Activated CD4-positive, alpha-beta T cell treated with anti-CD3 and anti-CD28 coated beads, Interleukin-2, amount 10 ng/mL, durations not matched to agents 24 days and 14 days (primary cell): ENCODE data around the gene LDLRAD2. TPM values are rescaled to one million over a fixed set of nuclear protein-coding genes. Genes with fewer than 3 reads are reported as not detected.
A peak's percentile ranks its signal among the peaks of the same experiment; 100 is the strongest.

Experiments
- DNase-seq: peaks from one replicate; pipeline ENCODE4 v3.0.0; 2022
- H3K27ac Mint-ChIP-seq: one replicate; pipeline ENCODE4 v1.8.0; 2022; ENCODE audit warnings: mild to moderate bottlenecking, mixed read lengths
- H3K27me3 Mint-ChIP-seq: one replicate; pipeline ENCODE4 v1.8.0; 2022; ENCODE audit warnings: mixed read lengths
- H3K36me3 Mint-ChIP-seq: one replicate; pipeline ENCODE4 v1.8.0; 2022; ENCODE audit warnings: low read depth, mild to moderate bottlenecking, mixed read lengths
- H3K4me1 Mint-ChIP-seq: one replicate; pipeline ENCODE4 v1.8.0; 2021; ENCODE audit warnings: mixed read lengths
- H3K4me3 Mint-ChIP-seq: one replicate; pipeline ENCODE4 v1.8.0; 2022; ENCODE audit warnings: mild to moderate bottlenecking, moderate library complexity, mixed read lengths
- H3K9me3 Mint-ChIP-seq: one replicate; pipeline ENCODE4 v1.8.0; 2021; ENCODE audit warnings: mixed read lengths
- intact Hi-C: fragments of 100-400 bp; cut with micrococcal nuclease; formaldehyde crosslinking; loops from one replicate; pipeline ENCODE4 v1.15.1; 2023
- total RNA-seq: library from RNA; stranded (reverse); gene quantifications from 2 replicates; pipeline ENCODE4 v1.2.3, GENCODE V29; 2022

Gene LDLRAD2
- total RNA-seq, 1 donor from 2014 or later = 0.05 TPM

- H3K36me3 Mint-ChIP-seq = no peaks in the 10 kb centered on the region
- H3K4me1 Mint-ChIP-seq = no peaks in the 10 kb centered on the region
- no peak overlapping the region for H3K4me3 Mint-ChIP-seq
- H3K9me3 Mint-ChIP-seq = no peaks in the 10 kb centered on the region
- no peak for DNase-seq
- no peak overlapping the region for H3K27ac Mint-ChIP-seq
- intact Hi-C loops = no loop called here
- peaks cover 2% of the 10 kb centered on the region for H3K27me3 Mint-ChIP-seq
These were observed 12.3 kb upstream of the LDLRAD2 start for GRCh38 chr1:21799730-21800129.

DNA sequence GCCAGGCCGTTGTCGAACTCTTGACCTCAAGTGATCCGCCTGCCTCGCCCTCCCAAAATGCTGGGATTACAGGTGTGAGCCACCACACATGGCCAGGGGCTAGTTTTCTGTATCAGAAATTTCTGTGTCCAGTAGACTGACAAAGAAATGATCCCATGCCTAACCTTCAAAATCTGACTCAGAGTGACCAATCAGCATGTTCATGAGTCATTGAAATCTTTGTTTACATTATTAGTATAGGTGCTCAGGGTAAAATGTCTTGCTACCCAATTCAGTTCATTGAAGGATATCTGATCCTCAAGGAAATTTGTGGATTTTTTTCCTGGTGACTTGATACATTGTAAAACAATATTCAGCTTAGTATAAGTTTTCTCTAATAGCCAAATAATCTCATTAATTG lies 11.0 kb upstream of the LDLRAD2 start:
- Mint-ChIP-seq H3K9me3 (no peaks in the 10 kb centered on the region), H3K4me1 (no peaks in the 10 kb centered on the region), H3K36me3 (no peaks in the 10 kb centered on the region), H3K4me3 (no peak overlapping the region), H3K27me3 (peaks cover 2% of the 10 kb centered on the region), H3K27ac (no peak overlapping the region)
- DNase-seq = no peak
- intact Hi-C loops = no loop called here

DNA sequence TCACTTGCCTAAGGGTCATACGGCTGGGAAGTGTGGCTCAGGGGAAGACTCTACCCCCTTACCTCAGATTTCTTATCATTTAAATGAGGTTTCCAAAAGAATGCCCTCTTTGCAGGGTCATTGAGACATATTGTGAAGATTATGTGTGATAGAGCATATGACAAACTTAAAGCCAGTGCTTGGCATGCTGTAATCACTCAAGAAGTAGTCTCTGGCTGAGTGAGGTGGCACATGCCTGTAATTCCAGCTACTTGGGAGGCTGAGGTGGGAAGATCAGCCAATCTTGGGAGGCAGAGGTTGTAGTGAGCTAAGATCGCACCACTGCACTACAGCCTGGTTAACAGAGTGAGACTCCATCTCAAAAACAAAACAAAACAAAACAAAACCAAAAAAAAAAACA lies 7.5 kb upstream of the LDLRAD2 start:
- Mint-ChIP-seq H3K27ac (no peak overlapping the region), H3K36me3 (no peaks in the 10 kb centered on the region), H3K9me3 (no peaks in the 10 kb centered on the region), H3K4me1 (no peaks in the 10 kb centered on the region), H3K4me3 (no peak overlapping the region), H3K27me3 (peaks cover 2% of the 10 kb centered on the region)
- intact Hi-C loops = no loop called here
- DNase-seq = no peak

- Mint-ChIP-seq H3K9me3 (no peaks in the 10 kb centered on the region), H3K27ac (no peak overlapping the region), H3K4me1 (peaks cover 5% of the 10 kb centered on the region), H3K27me3 (peaks cover 15% of the 10 kb centered on the region), H3K36me3 (no peaks in the 10 kb centered on the region), H3K4me3 (peak overlapping the region; percentile 19)
- intact Hi-C loops = no loop called here
- DNase-seq = no peak
These were observed 1.5 kb downstream of the LDLRAD2 start for GRCh38 chr1:21813542-21813941.

GRCh38 chr1:21814241-21814918 lies 2.3 kb downstream of the LDLRAD2 start:
- H3K9me3 Mint-ChIP-seq = no peaks in the 10 kb centered on the region
- peak overlapping the region; percentile 49 for H3K4me3 Mint-ChIP-seq
- peaks cover 15% of the 10 kb centered on the region for H3K27me3 Mint-ChIP-seq
- H3K27ac Mint-ChIP-seq = no peak overlapping the region
- peaks cover 6% of the 10 kb centered on the region for H3K4me1 Mint-ChIP-seq
- DNase-seq = peak; percentile 71
- intact Hi-C loops = no loop called here
- H3K36me3 Mint-ChIP-seq = no peaks in the 10 kb centered on the region

DNA sequence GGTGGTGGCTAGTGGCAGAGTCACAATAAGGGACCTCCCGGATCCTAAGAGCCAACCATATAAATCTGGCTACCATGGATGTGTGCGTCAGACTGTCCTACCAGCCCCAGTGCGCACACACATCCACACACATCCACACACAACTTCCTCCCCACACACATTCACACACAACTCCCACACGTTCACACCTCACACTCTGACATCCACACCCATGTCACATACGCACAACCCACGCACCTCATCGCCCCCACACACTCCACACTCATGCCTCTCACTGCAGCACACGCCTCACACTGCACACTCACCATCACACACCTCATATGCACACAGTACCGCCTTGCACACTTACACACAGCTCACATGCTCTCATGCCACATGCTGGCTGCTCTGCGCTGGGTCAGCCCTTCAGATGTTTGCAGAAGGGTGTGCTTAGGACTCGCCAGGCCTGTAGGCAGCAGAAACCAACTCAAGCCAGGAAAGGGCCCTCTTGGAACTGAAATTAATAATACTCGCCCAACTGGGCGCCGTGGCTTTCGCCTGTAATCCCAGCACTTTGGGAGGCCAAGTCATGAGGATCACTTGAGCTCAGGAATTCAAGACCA lies 3.0 kb downstream of the LDLRAD2 start:
- peaks cover 15% of the 10 kb centered on the region for H3K27me3 Mint-ChIP-seq
- DNase-seq = no peak
- intact Hi-C loops = no loop called here
- H3K4me1 Mint-ChIP-seq = peaks cover 6% of the 10 kb centered on the region
- H3K36me3 Mint-ChIP-seq = no peaks in the 10 kb centered on the region
- no peaks in the 10 kb centered on the region for H3K9me3 Mint-ChIP-seq
- H3K4me3 Mint-ChIP-seq = peak overlapping the region; percentile 29
- no peak overlapping the region for H3K27ac Mint-ChIP-seq

GRCh38 chr1:21815724-21816321 lies 3.8 kb downstream of the LDLRAD2 start:
- Mint-ChIP-seq H3K9me3 (no peaks in the 10 kb centered on the region), H3K36me3 (no peaks in the 10 kb centered on the region), H3K27me3 (peaks cover 15% of the 10 kb centered on the region), H3K27ac (no peak overlapping the region), H3K4me1 (peaks cover 6% of the 10 kb centered on the region), H3K4me3 (no peak overlapping the region)
- no peak for DNase-seq
- intact Hi-C loops = no loop called here

- no peaks in the 10 kb centered on the region for H3K9me3 Mint-ChIP-seq
- no peaks in the 10 kb centered on the region for H3K36me3 Mint-ChIP-seq
- peaks cover 6% of the 10 kb centered on the region for H3K4me1 Mint-ChIP-seq
- H3K27me3 Mint-ChIP-seq = peaks cover 15% of the 10 kb centered on the region
- no peak overlapping the region for H3K27ac Mint-ChIP-seq
- no peak for DNase-seq
- H3K4me3 Mint-ChIP-seq = no peak overlapping the region
- intact Hi-C loops = no loop called here
These were observed 4.7 kb downstream of the LDLRAD2 start for GRCh38 chr1:21816602-21817302.

DNA sequence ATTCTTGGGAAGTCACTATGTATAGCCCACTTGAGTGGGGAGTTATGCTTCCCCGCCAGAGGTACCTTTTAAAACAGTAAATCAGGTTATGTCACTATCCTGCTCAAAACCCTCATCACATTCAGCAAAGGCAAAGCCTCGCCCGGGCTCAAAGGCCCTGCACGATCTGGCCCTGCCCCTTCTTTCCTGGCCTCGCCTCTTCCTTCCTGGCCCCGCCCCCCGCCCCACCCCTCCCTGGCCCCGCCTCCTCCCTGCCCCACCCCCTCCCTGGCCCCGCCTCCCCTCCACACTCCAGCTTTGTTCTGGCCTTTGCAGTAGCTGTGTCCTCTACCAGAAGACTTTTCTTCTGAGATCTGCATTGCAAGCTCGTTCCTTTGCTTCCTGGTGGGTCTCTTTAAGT lies 6.6 kb downstream of the LDLRAD2 start:
- H3K27ac Mint-ChIP-seq = no peak overlapping the region
- no peak overlapping the region for H3K4me3 Mint-ChIP-seq
- no peaks in the 10 kb centered on the region for H3K36me3 Mint-ChIP-seq
- intact Hi-C loops = no loop called here
- H3K4me1 Mint-ChIP-seq = peaks cover 6% of the 10 kb centered on the region
- peak; percentile 81 for DNase-seq
- H3K9me3 Mint-ChIP-seq = no peaks in the 10 kb centered on the region
- peaks cover 5% of the 10 kb centered on the region for H3K27me3 Mint-ChIP-seq

DNA sequence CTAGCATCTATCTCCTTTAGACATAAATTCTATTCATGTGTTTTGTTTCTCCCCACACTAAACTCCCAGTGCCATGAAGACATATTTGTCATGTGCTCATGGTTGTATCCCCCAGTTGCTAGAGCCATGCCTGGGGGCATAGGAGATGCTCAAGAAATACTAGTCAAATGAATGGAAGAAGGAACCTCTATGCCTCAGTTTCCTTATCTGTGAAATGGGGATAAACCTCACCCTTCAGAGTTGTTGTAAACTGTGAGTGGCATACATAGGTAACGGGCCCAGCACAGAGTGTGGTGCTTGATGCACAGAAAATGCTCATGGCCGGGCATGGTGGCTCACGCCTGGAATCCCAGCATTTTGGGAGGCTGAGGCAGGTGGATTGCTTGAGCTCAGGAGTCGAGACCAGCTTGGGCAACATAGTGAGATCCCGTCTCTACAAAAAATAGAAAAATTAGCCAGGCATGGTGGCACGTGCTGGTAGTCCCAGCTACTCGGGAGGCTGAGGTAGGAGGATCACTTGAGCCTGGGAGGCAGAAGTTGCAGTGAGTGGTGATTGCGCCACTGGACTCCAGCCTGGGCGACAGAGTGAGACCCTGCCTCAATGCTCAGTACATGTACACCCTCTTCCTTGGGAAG lies 8.7 kb downstream of the LDLRAD2 start:
- Mint-ChIP-seq H3K4me1 (peaks cover 3% of the 10 kb centered on the region), H3K27me3 (no peaks in the 10 kb centered on the region), H3K4me3 (no peak overlapping the region), H3K27ac (no peak overlapping the region), H3K9me3 (no peaks in the 10 kb centered on the region), H3K36me3 (no peaks in the 10 kb centered on the region)
- intact Hi-C loops = no loop called here
- DNase-seq = no peak

DNA sequence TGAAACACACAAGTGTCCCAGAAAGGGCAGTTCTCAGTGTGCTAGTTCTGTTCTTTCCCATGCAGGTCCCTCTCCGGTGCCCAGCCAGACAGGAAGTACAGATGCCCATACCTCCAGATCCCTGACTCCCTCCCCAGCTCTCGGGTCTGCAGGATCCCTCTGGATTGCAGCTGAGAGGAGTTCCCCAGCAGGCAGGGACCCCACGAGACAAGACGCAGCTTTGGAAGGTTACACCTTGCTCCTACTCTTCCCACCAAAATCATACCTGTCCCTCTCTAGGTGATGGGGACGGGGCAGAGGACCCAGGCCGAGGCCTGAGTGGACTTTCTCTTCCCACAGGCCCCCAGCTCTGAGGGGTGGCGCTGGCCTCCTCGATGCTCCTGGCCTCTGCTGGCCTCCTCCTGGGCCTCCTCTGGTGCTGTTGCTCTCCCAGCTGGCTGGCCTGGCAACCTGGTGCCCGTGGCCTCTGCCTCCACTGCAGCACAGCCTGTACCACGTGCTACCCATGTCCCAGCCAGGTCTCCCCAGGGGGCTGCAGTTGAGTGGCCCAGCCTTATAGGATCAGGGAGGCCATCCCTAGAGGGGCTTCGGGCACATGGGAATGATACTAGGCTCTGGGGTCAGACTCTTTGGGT lies 9.4 kb downstream of the LDLRAD2 start:
- no peak overlapping the region for H3K27ac Mint-ChIP-seq
- no peaks in the 10 kb centered on the region for H3K9me3 Mint-ChIP-seq
- intact Hi-C loops = no loop called here
- no peak for DNase-seq
- H3K36me3 Mint-ChIP-seq = no peaks in the 10 kb centered on the region
- H3K4me1 Mint-ChIP-seq = peaks cover 3% of the 10 kb centered on the region
- no peaks in the 10 kb centered on the region for H3K27me3 Mint-ChIP-seq
- H3K4me3 Mint-ChIP-seq = no peak overlapping the region

DNA sequence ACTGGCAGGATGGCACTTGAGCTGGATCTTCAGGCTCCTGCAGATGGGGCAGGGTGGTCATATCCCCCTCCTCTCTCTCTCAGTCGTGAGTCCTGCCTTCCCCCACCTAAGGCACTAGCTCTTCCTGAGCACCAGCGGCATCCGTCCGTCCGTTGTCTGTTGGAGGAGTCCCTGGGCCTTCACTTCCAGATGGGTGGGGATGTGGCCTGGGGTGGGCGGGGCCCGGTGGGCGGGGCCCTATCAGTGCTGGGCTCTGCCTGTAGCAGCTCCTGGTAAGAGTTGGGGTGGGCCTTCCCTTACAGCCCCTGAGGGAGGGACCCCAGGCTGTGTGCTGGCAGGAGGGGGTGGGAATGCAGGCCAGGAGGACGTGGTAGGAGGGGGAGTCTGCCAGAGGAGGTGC lies 10.3 kb downstream of the LDLRAD2 start:
- no peak for DNase-seq
- H3K27me3 Mint-ChIP-seq = no peaks in the 10 kb centered on the region
- intact Hi-C loops = no loop called here
- H3K27ac Mint-ChIP-seq = no peak overlapping the region
- peaks cover 3% of the 10 kb centered on the region for H3K4me1 Mint-ChIP-seq
- H3K9me3 Mint-ChIP-seq = no peaks in the 10 kb centered on the region
- H3K36me3 Mint-ChIP-seq = no peaks in the 10 kb centered on the region
- H3K4me3 Mint-ChIP-seq = no peak overlapping the region

GRCh38 chr1:21823206-21823979 lies 11.3 kb downstream of the LDLRAD2 start:
- no peaks in the 10 kb centered on the region for H3K36me3 Mint-ChIP-seq
- H3K4me1 Mint-ChIP-seq = peaks cover 2% of the 10 kb centered on the region
- intact Hi-C loops = no loop called here
- no peak for DNase-seq
- no peak overlapping the region for H3K27ac Mint-ChIP-seq
- no peak overlapping the region for H3K4me3 Mint-ChIP-seq
- H3K27me3 Mint-ChIP-seq = no peaks in the 10 kb centered on the region
- H3K9me3 Mint-ChIP-seq = no peaks in the 10 kb centered on the region
